ENCODE data around the gene MRPS16.

- TF ChIP-seq TAF1 (IDR thresholded peaks at IDR 0.05; ENCODE audit: borderline replicate concordance, low read depth, low read length) (no peak), POLR2AphosphoS5 (IDR thresholded peaks at IDR 0.05; ENCODE audit: low read depth, low read length) (no peak)
Observed at GRCh38 chr10:73262880-73263555, 10.6 kb upstream of the MRPS16 start.

Measured in GM12892 (cell line).